Tibial artery (tissue), 4 donors: ENCODE measurements around the gene PLET1.

Experiments used
- DNase-seq, 2 donors: peaks; one replicate each; pipeline ENCODE4 v3.0.0-alpha.2; 2019
- H3K27ac ChIP-seq, 2 donors: fragments of 200-600 bp; sonication (generic) in 1 of 2; 1 replicate in 1 of 2; 2 replicates in 1 of 2; pipeline ENCODE4 v1.5.1; 2018 to 2019; ENCODE audit warnings: mild to moderate bottlenecking in 1 of 2
- H3K27me3 ChIP-seq, 2 donors: fragments of 200-600 bp; sonication (generic) in 1 of 2; one replicate each; pipeline versions ENCODE4 v1.5.1 to v1.6.0; 2016 to 2019
- H3K36me3 ChIP-seq, 3 donors: fragments of 200-600 bp; sonication (generic) in 2 of 3; one replicate each; pipeline ENCODE4 v1.5.1; 2016 to 2019; ENCODE audit warnings: mild to moderate bottlenecking in 2 of 3
- H3K4me1 ChIP-seq, 4 donors: fragments of 200-600 bp; sonication (generic) in 2 of 4; 1 replicate in 3 of 4; 2 replicates in 1 of 4; pipeline ENCODE4 v1.5.1; 2016 to 2019
- H3K4me3 ChIP-seq, 2 donors: fragments of 200-600 bp; sonication (generic) in 1 of 2; 1 replicate in 1 of 2; 2 replicates in 1 of 2; pipeline ENCODE4 v1.5.1; 2018 to 2019; ENCODE audit warnings: mild to moderate bottlenecking in 2 of 2
- H3K9me3 ChIP-seq, 3 donors: fragments of 200-600 bp; sonication (generic) in 1 of 3; one replicate each; pipeline ENCODE4 v1.5.1; 2016 to 2019
- intact Hi-C: fragments of 100-400 bp; cut with DNase I; formaldehyde crosslinking; loops from one replicate; pipeline ENCODE4 v1.15.0; 2023; ENCODE audit warnings: low total_unique reads
- TF ChIP-seq, protein P1 (sequence below), 2 experiments: fragments of 200-600 bp in 1 of 2; fragments of 450-650 bp in 1 of 2; IDR thresholded peaks; one replicate each; pipeline ENCODE4 v1.5.1; 2017 to 2019; ENCODE audit warnings: antibody characterized with exemption in 2 of 2, mild to moderate bottlenecking in 1 of 2, moderate library complexity in 1 of 2

The PLET1 gene

DNA sequence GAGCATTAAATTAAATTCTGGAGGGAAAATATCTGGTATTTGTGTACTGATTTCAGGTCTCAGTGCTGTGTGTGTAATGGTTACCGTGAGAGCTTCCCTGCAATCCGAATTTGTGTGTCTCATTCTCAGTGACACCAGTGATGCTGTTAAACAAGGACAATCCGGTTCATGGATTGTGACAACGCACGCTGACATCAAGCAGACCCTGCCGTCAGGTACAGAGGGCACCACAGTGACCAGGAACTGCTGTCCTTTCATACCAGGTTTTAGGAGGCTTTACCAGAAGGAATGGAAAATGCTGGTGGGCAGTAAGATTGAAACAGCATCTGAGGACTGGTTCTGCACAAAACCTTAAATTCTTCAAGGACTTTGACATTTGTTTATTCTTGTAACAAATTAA, 30.5 kb upstream of the PLET1 start:
- Histone ChIP-seq H3K27ac (peak overlapping the region; percentile 88 to 91), H3K27me3 (no peaks in the 10 kb centered on the region)

DNA sequence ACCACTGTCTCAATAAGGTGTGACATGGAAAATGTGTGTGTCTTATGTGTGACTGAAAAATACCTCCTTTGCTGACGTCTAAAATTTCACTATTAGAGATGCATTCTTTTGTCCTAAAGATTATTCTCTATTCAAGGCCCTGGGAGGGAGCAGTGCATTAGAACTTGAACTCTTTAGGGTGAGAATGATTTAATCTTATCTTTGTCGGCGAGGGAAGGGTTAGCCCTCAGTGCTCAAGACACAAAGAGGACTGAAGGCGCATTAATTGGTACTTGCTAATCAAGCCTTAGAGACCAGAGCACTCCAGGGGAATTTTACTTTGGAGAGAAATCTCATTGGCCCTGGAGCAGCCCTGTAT, 29.8 kb upstream of the PLET1 start:
- TF ChIP-seq, protein P1, sequence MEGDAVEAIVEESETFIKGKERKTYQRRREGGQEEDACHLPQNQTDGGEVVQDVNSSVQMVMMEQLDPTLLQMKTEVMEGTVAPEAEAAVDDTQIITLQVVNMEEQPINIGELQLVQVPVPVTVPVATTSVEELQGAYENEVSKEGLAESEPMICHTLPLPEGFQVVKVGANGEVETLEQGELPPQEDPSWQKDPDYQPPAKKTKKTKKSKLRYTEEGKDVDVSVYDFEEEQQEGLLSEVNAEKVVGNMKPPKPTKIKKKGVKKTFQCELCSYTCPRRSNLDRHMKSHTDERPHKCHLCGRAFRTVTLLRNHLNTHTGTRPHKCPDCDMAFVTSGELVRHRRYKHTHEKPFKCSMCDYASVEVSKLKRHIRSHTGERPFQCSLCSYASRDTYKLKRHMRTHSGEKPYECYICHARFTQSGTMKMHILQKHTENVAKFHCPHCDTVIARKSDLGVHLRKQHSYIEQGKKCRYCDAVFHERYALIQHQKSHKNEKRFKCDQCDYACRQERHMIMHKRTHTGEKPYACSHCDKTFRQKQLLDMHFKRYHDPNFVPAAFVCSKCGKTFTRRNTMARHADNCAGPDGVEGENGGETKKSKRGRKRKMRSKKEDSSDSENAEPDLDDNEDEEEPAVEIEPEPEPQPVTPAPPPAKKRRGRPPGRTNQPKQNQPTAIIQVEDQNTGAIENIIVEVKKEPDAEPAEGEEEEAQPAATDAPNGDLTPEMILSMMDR (IDR thresholded peaks at IDR 0.05) = no peak
- Histone ChIP-seq H3K9me3 (no peaks in the 10 kb centered on the region), H3K4me1 (peaks cover 0 to 56% (median 33%) of the 10 kb centered on the region in 4 donors), H3K27me3 (no peaks in the 10 kb centered on the region), H3K4me3 (peak overlapping the region; percentile 73 to 93), H3K36me3 (no peaks in the 10 kb centered on the region), H3K27ac (peak overlapping the region; percentile 88 to 91)
- intact Hi-C loops = loop anchor here (2.0 kb wide), 1 partner anchor 266 kb away; no protein-coding TSS in a partner anchor
- no peak for DNase-seq

More for the DNA sequence above, 30.5 kb upstream of the PLET1 start:
- DNase-seq = no peak
- Histone ChIP-seq H3K36me3 (no peaks in the 10 kb centered on the region), H3K4me1 (peaks cover 0 to 63% (median 35%) of the 10 kb centered on the region in 4 donors), H3K9me3 (no peaks in the 10 kb centered on the region), H3K4me3 (peak overlapping the region; percentile 73 to 93)
- intact Hi-C loops = loop anchor here (2.0 kb wide), 1 partner anchor 266 kb away; no protein-coding TSS in a partner anchor
- TF ChIP-seq, protein P1 (IDR thresholded peaks at IDR 0.05) = no peak

DNA sequence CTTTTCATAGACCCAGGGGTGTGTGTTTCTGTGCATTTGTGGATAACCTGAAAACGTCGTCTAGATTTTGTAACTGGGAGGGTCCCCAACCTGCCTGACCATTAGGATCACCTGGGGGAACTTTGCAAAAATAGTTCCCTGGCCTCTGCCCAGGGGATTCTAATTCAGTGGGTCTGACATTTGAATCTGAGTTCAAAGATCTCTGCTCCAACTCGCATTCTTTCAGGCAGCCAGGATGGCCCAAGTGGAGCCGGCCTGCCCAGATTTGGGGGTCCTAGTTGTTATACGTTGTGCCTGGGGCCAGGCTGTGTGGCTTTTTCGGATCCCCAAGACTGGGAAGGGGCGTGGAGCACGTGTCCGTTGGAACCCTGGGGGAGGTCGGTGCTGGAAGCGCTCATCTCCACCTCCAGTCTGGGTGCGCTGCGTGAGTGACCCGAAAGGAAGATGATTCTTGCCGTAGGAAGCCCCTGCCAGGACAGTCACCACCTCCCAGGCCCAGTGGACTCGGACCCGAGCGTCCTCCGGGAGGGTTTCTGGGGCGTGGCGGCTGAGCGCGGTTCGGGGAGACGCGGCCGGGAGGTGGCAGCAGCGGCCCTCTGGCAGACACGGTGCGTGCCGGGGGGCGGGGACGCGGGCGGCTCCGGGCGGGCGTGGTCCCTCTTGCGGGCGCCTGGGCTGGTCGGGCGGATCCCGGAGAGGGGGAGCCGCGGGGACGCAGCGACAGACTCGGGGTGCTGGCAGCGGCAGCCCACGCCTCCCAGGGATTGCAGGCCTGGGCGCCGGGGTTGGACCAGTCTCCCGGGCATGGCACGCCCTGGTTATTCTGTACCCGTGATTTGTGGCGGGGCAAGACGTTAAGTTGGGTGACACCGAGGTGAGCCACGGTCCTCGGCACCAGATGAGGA, 29.2 kb upstream of the PLET1 start:
- intact Hi-C loops = loop anchor here (1.0 to 5.0 kb wide), 3 partner anchors 162 to 267 kb away; no protein-coding TSS in a partner anchor
- H3K36me3 ChIP-seq = no peaks in the 10 kb centered on the region

DNA sequence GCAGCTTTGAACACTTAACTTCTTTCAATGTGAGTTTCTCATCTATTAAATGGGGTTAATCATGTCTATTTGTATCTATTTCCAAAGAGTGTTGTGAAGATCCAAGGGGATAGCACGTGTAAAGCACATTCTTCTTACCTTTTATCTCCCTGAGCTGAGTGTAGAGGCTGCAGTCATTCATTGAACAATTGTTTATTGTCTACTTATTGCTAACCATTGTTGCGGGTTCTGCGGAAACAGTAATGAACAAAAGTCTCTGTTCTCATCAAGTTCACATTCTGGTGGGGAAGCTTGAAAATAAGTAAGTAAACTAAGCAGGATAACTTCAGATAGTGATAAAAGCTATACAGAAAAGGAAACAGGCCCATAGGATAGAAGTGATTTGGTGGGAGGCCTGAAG, 27.4 kb upstream of the PLET1 start:
- Histone ChIP-seq H3K27me3 (no peaks in the 10 kb centered on the region), H3K36me3 (no peaks in the 10 kb centered on the region), H3K9me3 (no peaks in the 10 kb centered on the region), H3K4me1 (peaks cover 0 to 31% (median 14%) of the 10 kb centered on the region in 4 donors), H3K27ac (no peak overlapping the region), H3K4me3 (no peak overlapping the region)
- TF ChIP-seq, protein P1 (IDR thresholded peaks at IDR 0.05) = no peak
- intact Hi-C loops = loop anchor here (5.0 kb wide), 1 partner anchor 164 kb away; no protein-coding TSS in a partner anchor
- no peak for DNase-seq

More for the DNA sequence above, 29.2 kb upstream of the PLET1 start:
- TF ChIP-seq, protein P1 (IDR thresholded peaks at IDR 0.05) = peak; percentile 86 to 87
- Histone ChIP-seq H3K27me3 (no peaks in the 10 kb centered on the region), H3K4me3 (peak overlapping the region; percentile 73 to 93), H3K4me1 (peaks cover 0 to 49% (median 28%) of the 10 kb centered on the region in 4 donors), H3K27ac (peak overlapping the region; percentile 88 to 91), H3K9me3 (no peaks in the 10 kb centered on the region)
- peak; percentile 80 to 90 for DNase-seq

DNA sequence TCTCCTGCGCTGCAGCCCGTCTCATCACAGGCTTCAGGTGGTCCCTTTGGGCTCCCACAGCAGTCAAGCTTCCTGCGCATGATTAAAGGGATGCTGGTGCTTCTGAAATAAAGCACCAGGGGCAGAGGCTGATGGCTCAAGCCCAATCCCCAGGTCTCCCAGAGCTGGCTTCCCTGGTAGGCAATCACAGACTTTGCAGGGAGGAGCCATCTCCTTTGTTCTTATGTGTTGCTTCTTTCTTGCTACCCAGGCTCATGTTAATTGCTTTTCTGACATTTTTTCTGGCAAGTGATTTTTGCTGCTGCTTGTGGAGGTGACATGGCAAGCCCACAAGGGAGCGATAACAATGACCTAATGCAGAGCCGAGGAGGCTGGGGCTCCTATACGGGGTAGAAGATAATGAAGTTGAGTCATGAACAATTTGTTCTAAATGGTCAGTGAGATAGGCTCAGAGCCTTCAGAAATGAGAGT, 25.2 kb upstream of the PLET1 start:
- no peak for DNase-seq
- Histone ChIP-seq H3K36me3 (no peaks in the 10 kb centered on the region), H3K9me3 (no peaks in the 10 kb centered on the region), H3K4me1 (peaks cover 0 to 14% (median 8%) of the 10 kb centered on the region in 4 donors), H3K27ac (no peak overlapping the region), H3K4me3 (no peak overlapping the region), H3K27me3 (no peaks in the 10 kb centered on the region)
- intact Hi-C loops = loop anchor here (5.0 kb wide), 1 partner anchor 166 kb away; no protein-coding TSS in a partner anchor
- TF ChIP-seq, protein P1 (IDR thresholded peaks at IDR 0.05) = no peak
